Measurements from ENCODE around the gene NEXN. TPM values are rescaled to one million over a fixed set of nuclear protein-coding genes. Genes with fewer than 3 reads are reported as not detected.

The NEXN gene
- total RNA-seq, 1 experiment from 2014 or later, result 1.4 TPM

GRCh38 chr1:77975386-77975785 lies 87.0 kb downstream of the NEXN start:
- DNase-seq (ENCODE audit: low spot score) (no peak), ATAC-seq (no peak)
- H3K27ac Mint-ChIP-seq, result peak overlapping the region; percentile 46
- no peak overlapping the region for H3K4me3 Mint-ChIP-seq
- peaks cover 18% of the 10 kb centered on the region for H3K36me3 Mint-ChIP-seq
- H3K27me3 Mint-ChIP-seq (ENCODE audit: low read depth), result no peaks in the 10 kb centered on the region
- H3K9me3 Mint-ChIP-seq, result no peaks in the 10 kb centered on the region
- CTCF ChIA-PET, result interaction anchor here (1.2 kb wide), 1 partner anchor 139 kb away, joined by 4 read pairs; no protein-coding TSS in a partner anchor
- POLR2A ChIA-PET, result interaction anchor here (2.0 kb wide), 1 partner anchor 10 kb away, joined by 4 read pairs; no protein-coding TSS in a partner anchor
- peaks cover 49% of the 10 kb centered on the region for H3K4me1 Mint-ChIP-seq
- no peak for TF ChIP-seq TP53 (CRISPR knock-in tag; IDR thresholded peaks at IDR 0.05)
- no peak for TF ChIP-seq RELA (CRISPR knock-in tag; IDR thresholded peaks at IDR 0.05; ENCODE audit: borderline replicate concordance)
- TF ChIP-seq E2F4 (CRISPR knock-in tag; IDR thresholded peaks at IDR 0.05; ENCODE audit: borderline replicate concordance, low read depth), result no peak
- no peak for TF ChIP-seq ZNF219 (CRISPR knock-in tag; IDR thresholded peaks at IDR 0.05; ENCODE audit: borderline replicate concordance)
- no peak for TF ChIP-seq NR3C1 (CRISPR knock-in tag; conservative IDR thresholded peaks at IDR 0.05; ENCODE audit: low read depth)

- DNase-seq (ENCODE audit: low spot score) (no peak), ATAC-seq (no peak)
- H3K27me3 Mint-ChIP-seq (ENCODE audit: low read depth), result no peaks in the 10 kb centered on the region
- CTCF ChIA-PET, result interaction anchor here (0.6 to 1.2 kb wide), 3 partner anchors 45 to 139 kb away, joined by 3 to 4 read pairs (median 4); no protein-coding TSS in a partner anchor
- H3K4me3 Mint-ChIP-seq, result no peak overlapping the region
- TF ChIP-seq, protein P1, sequence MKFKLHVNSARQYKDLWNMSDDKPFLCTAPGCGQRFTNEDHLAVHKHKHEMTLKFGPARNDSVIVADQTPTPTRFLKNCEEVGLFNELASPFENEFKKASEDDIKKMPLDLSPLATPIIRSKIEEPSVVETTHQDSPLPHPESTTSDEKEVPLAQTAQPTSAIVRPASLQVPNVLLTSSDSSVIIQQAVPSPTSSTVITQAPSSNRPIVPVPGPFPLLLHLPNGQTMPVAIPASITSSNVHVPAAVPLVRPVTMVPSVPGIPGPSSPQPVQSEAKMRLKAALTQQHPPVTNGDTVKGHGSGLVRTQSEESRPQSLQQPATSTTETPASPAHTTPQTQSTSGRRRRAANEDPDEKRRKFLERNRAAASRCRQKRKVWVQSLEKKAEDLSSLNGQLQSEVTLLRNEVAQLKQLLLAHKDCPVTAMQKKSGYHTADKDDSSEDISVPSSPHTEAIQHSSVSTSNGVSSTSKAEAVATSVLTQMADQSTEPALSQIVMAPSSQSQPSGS (CRISPR knock-in tag; IDR thresholded peaks at IDR 0.05; ENCODE audit: borderline replicate concordance, low read depth), result no peak
- TF ChIP-seq FOXJ3 (CRISPR knock-in tag; IDR thresholded peaks at IDR 0.05; ENCODE audit: borderline replicate concordance) (no peak), IRF1 (CRISPR knock-in tag; IDR thresholded peaks at IDR 0.05) (no peak), CREM (CRISPR knock-in tag; IDR thresholded peaks at IDR 0.05) (no peak), AFF4 (CRISPR knock-in tag; IDR thresholded peaks at IDR 0.05; ENCODE audit: borderline replicate concordance) (no peak), ZNF317 (CRISPR knock-in tag; IDR thresholded peaks at IDR 0.05; ENCODE audit: borderline replicate concordance, low read depth) (no peak), NR3C1 (CRISPR knock-in tag; conservative IDR thresholded peaks at IDR 0.05; ENCODE audit: low read depth) (no peak), NFE2L1 (CRISPR knock-in tag; IDR thresholded peaks at IDR 0.05) (no peak), ZNF671 (CRISPR knock-in tag; IDR thresholded peaks at IDR 0.05) (no peak), KAT7 (CRISPR knock-in tag; IDR thresholded peaks at IDR 0.05; ENCODE audit: borderline replicate concordance) (no peak), RELA (CRISPR knock-in tag; IDR thresholded peaks at IDR 0.05; ENCODE audit: borderline replicate concordance) (no peak), JUN (CRISPR knock-in tag; IDR thresholded peaks at IDR 0.05) (no peak), TCF7 (CRISPR knock-in tag; IDR thresholded peaks at IDR 0.05; ENCODE audit: low read depth) (no peak)
- TF ChIP-seq, protein P2, sequence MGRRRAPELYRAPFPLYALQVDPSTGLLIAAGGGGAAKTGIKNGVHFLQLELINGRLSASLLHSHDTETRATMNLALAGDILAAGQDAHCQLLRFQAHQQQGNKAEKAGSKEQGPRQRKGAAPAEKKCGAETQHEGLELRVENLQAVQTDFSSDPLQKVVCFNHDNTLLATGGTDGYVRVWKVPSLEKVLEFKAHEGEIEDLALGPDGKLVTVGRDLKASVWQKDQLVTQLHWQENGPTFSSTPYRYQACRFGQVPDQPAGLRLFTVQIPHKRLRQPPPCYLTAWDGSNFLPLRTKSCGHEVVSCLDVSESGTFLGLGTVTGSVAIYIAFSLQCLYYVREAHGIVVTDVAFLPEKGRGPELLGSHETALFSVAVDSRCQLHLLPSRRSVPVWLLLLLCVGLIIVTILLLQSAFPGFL (CRISPR knock-in tag; IDR thresholded peaks at IDR 0.05; ENCODE audit: borderline replicate concordance), result no peak
- TF ChIP-seq, protein P3, sequence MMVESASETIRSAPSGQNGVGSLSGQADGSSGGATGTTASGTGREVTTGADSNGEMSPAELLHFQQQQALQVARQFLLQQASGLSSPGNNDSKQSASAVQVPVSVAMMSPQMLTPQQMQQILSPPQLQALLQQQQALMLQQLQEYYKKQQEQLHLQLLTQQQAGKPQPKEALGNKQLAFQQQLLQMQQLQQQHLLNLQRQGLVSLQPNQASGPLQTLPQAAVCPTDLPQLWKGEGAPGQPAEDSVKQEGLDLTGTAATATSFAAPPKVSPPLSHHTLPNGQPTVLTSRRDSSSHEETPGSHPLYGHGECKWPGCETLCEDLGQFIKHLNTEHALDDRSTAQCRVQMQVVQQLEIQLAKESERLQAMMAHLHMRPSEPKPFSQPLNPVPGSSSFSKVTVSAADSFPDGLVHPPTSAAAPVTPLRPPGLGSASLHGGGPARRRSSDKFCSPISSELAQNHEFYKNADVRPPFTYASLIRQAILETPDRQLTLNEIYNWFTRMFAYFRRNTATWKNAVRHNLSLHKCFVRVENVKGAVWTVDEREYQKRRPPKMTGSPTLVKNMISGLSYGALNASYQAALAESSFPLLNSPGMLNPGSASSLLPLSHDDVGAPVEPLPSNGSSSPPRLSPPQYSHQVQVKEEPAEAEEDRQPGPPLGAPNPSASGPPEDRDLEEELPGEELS (CRISPR knock-in tag; IDR thresholded peaks at IDR 0.05), result no peak
- H3K9me3 Mint-ChIP-seq, result no peaks in the 10 kb centered on the region
- peaks cover 53% of the 10 kb centered on the region for H3K4me1 Mint-ChIP-seq
- peak overlapping the region; percentile 89 for H3K27ac Mint-ChIP-seq
- H3K36me3 Mint-ChIP-seq, result peaks cover 18% of the 10 kb centered on the region
- POLR2A ChIA-PET, result interaction anchor here (2.0 kb wide), 1 partner anchor 11 kb away, joined by 4 read pairs; no protein-coding TSS in a partner anchor
These were observed 87.5 kb downstream of the NEXN start for GRCh38 chr1:77975907-77976306.
